GM12875 (cell line): ENCODE data around the gene CCDC107.

ENCODE experiments used
- H3K4me3 ChIP-seq: one replicate; pipeline ENCODE4 v1.5.1; 2011; ENCODE audit warnings: low read depth, low read length, control low read depth
- CTCF ChIP-seq: IDR thresholded peaks from 2 replicates; pipeline ENCODE4 v1.5.1; 2011; ENCODE audit warnings: low read depth, mild to moderate bottlenecking, control low read depth, inconsistent platforms, low read length, moderate library complexity, borderline replicate concordance; ENCODE audit not compliant: insufficient read depth

CCDC107 gene

DNA sequence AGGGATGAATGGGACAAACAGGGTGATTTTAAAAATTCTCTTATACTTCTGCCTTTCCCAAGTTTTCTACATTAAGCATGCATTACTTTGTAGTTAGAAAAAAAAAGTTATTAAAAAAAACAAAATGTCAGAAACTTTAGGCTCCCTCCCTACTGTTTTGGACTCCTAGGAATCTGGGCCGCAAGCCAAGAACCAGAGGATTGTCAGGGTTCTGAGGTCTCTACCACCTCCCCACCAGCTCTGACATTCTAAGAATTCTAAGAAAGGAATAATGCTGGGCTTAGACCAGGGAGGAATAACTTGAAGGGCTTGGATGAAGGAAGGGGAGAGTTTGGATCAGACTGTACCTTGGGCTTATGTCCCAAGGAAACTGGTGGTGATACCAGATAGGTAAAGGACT is 8.0 kb downstream of the CCDC107 start:
- no peak overlapping the region for H3K4me3 ChIP-seq
- no peak for TF ChIP-seq CTCF

GRCh38 chr9:35666549-35666948 is 8.5 kb downstream of the CCDC107 start:
- no peak for TF ChIP-seq CTCF
- no peak overlapping the region for H3K4me3 ChIP-seq

DNA sequence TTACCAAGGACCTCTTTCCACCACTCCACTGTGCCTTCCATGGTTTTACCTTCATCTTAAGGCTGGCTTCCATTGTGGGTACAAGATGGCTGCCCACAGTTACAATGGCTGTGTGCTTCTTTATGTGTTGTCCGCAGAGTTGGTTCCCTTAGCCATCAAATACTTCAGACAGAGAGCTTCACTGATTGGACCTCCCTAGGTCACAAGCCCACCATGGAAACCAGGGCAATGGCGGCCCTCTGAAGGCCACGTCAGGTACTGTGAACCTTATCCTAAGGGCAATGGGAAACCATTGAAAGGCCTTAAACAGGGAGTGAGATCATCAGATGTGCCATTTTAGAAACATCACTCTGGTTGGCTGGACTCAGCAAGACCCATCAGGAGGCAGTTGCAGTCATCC is 9.8 kb downstream of the CCDC107 start:
- TF ChIP-seq CTCF: no peak
- H3K4me3 ChIP-seq: no peak overlapping the region

GRCh38 chr9:35669331-35670145 is 11.4 kb downstream of the CCDC107 start:
- H3K4me3 ChIP-seq: no peak overlapping the region
- TF ChIP-seq CTCF: no peak

DNA sequence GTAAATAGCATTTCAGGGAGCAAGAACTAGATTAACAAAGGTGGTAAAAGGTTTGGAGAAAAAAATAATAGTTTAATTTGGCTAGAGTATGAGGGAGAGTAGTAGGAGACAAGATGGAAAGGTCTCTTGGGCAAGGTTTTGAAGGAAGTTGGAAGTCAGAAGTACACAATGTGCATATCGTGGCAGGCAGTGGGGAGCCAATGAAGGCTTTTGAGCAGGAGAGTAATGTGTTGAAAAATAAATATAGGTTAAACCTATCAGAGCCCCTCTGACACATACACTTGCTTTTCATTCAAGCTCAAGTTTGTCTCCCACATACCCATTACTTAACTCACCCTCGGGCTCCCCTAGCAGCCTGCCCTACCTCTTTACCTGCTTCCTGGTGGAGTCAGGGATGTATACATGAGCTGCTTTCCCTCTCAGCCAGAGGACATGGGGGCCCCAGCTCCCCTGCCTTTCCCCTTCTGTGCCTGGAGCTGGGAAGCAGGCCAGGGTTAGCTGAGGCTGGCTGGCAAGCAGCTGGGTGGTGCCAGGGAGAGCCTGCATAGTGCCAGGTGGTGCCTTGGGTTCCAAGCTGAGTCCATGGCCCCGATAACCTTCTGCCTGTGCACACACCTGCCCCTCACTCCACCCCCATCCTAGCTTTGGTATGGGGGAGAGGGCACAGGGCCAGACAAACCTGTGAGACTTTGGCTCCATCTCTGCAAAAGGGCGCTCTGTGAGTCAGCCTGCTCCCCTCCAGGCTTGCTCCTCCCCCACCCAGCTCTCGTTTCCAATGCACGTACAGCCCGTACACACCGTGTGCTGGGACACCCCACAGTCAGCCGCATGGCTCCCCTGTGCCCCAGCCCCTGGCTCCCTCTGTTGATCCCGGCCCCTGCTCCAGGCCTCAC is 15.3 kb downstream of the CCDC107 start, which contains the start of gene CA9:
TSS of gene CA9 (plus strand) at position 797 of the 893 bp plus-strand sequence. CDS start at position 829, 32 bp downstream.
- no peak within 1 kb of the TSS for H3K4me3 ChIP-seq
- TF ChIP-seq CTCF: no peak

DNA sequence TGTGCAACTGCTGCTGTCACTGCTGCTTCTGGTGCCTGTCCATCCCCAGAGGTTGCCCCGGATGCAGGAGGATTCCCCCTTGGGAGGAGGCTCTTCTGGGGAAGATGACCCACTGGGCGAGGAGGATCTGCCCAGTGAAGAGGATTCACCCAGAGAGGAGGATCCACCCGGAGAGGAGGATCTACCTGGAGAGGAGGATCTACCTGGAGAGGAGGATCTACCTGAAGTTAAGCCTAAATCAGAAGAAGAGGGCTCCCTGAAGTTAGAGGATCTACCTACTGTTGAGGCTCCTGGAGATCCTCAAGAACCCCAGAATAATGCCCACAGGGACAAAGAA is 15.9 kb downstream of the CCDC107 start:
- TF ChIP-seq CTCF: no peak
- no peak overlapping the region for H3K4me3 ChIP-seq
